GM21447 (cell line): ENCODE results near the gene PRR18.
"Not testable (repeated sequence)": the region's sequence is repeated elsewhere in the genome, so short reads cannot be mapped to it uniquely, and the experiment has no call there.

ENCODE experiments used
- ATAC-seq: cut with Tn5 transposase; IDR thresholded peaks from one replicate; pipeline ENCODE4 v1.9.1; 2021; ENCODE audit not compliant: unreplicated experiment

The PRR18 gene

DNA sequence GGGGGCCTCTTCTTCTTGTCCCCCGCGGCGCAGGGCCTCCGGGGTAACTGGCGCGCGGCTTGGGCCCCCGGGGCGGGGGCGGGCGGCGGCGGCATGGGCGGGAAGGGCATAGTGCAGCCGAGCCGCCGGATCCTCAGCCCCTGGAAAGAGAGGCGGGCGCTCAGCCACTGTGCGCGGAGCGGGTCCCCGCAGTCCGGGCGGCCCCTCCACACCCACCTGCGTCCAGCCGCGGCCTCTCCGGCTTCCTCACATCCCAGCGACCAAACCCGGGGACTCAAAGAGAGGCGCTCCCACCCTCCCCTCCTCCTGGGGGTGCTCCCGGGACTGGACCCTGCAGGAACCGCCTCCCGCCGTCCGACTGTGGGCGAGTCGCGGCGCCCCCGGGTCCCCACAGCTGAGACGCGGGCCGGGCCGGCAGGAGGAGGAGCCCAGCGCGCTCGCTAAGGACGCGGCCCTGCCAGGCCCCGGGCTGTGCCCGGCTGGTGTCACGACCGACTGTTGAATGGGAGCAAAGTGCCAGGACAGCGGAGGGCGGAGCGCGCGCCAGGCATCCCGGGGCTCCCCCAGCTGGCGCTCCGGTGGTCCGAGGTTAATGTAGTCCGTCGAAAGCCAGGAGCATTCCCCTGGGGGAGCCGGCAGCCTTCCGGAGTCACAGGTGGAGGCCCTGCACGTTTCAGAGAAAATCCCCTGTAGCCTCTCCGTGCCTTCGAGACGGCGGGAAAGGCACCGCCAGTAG is at the start of gene PRR18:
TSS of gene PRR18 (minus strand) at position 360 of the 736 bp plus-strand sequence. CDS start at position 110, 250 bp downstream.
- peak; percentile 63 for ATAC-seq

DNA sequence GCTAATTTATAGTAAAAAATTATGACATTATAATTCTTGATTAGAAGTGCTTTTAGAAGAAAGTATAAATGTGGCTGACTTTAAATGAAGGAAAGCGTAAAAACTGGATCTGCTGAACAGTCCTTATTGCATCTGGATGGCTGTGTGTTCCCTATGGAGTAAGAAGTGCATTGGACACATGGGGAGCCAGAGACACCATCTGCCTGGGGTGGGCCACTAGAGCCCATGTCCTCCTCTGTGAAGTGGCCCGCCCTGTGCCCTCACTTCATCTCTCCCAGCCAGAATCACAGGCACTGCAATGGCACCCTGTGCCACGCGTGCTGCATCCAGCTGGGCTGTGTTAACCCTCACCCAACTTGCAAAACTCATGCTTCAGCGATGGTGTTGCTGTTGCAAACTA is 47.4 kb upstream of the PRR18 start:
- ATAC-seq: no peak

DNA sequence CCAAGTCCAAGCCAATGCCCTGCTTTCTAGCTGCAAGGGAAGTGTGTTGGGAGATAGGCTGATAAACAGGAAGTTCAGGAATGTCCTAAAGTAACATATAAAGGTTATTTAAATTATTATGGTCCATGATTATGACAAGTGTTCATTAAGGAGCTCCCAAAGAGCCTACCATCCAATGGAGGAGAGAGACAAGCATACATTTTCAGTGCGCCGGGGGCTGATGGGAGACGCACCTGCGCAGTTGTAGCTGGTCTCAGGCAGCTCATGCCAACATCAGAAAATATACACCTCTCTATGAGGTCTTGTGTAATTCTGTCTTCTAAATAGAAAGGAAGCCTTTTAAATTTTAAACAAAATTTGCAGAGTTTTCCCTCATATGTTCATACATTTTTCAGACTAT is 46.8 kb upstream of the PRR18 start:
- no peak for ATAC-seq

- no peak for ATAC-seq
These were observed 46.0 kb upstream of the PRR18 start for GRCh38 chr6:166354143-166354542.

DNA sequence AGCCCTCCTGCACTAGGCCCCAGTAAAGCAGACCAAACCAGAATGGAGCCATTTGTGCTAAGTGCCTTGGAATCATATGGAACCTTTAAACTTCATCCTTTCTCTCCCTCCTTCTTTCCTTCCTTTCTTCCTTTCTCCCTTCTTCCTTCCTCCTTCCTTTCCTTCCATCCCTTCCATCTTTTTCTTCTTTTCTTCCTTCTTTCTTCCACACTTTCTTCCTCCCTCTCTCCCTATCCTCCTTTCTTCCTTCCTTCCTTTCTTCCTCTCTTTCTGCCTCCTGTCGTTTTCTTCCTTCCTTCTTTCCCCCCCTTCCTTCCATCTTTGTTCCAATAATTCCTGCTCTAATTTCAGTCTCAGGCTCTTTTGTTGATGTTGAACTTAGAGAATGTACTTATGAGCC is 45.3 kb upstream of the PRR18 start:
- no peak for ATAC-seq

DNA sequence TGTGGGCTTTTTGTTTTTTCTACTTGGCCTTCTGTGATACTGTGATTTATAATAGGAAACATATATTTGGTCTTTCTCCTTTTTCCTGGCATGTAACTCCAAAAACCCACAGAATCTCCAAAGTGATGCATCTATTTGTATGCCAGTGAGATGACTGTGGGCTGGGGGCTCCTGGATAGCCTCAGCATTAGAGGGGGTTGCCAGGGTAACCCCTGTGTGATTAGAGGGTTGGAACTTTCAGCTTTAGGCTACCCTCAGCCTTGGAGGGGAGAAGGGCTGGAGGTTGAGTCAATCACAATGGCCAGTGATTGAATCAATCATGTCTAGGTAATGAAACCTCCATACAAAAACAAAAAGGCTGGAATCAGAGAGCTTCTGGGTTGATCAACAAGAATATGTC is 44.7 kb upstream of the PRR18 start:
- no peak for ATAC-seq

- ATAC-seq: peak; percentile 99
These were observed 43.6 kb upstream of the PRR18 start for GRCh38 chr6:166351715-166352285.

- no peak for ATAC-seq
These were observed 40.2 kb upstream of the PRR18 start for GRCh38 chr6:166348305-166348949.

DNA sequence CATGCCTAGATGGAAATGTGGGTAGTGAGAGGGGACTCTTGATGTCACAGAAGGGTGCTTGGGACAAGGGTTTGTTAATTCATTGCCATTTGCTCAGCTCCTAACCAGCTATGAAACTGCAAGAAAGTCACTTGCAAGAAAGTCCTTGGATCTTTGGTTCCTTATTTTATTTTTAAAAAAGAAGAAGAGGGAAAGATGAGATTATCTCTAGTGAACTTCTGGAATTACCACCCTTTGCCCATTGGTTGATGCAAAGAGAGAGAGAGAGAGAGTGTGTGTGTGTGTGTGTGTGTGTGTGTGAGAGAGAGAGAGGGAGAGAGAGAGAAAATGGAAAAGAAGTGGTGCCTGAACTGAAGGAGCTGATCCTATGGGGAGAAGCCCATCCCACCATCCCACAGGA is 38.8 kb upstream of the PRR18 start:
- no peak for ATAC-seq

GRCh38 chr6:166346449-166346848 is 38.3 kb upstream of the PRR18 start:
- ATAC-seq: no peak

DNA sequence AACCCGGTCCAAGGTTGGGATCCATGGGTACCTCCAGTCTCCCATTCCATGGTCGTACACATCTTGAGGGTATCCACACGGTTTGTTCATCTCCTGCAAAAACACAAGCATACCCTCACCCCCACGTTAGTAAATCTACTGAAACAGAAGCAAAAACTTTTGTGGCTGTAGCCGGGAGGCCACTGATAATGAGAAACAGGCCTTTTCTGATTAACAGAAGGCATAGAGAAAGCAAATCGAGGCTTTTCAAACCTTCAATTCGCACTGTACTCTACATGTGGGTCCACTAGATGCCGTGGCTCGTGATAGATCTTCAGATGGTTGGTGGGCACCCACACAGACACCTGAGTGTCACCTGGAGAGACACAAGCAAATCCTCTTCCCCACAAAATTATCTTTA is 37.5 kb upstream of the PRR18 start:
- not testable (repeated sequence) for ATAC-seq

GRCh38 chr6:166344921-166345320 is 36.7 kb upstream of the PRR18 start:
- ATAC-seq: not testable (repeated sequence)

GRCh38 chr6:166344240-166344639 is 36.0 kb upstream of the PRR18 start:
- ATAC-seq: no peak

DNA sequence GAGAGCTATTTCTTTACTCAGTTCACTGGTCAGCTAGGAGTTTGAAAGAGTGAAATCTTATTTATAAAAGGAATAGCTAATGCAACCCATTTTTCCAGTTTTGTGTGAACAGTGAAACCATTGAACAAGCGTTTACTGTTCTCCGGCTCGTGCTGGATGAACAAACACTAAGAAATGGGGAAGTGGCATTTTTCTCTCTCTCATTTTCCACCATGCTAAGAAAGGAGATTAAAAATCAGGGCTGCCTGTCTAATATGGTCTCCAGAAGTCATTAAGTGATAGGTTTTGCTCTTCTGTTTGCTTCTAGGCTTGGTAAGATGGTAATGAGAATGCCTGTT is 34.9 kb upstream of the PRR18 start:
- ATAC-seq: peak; percentile 34

DNA sequence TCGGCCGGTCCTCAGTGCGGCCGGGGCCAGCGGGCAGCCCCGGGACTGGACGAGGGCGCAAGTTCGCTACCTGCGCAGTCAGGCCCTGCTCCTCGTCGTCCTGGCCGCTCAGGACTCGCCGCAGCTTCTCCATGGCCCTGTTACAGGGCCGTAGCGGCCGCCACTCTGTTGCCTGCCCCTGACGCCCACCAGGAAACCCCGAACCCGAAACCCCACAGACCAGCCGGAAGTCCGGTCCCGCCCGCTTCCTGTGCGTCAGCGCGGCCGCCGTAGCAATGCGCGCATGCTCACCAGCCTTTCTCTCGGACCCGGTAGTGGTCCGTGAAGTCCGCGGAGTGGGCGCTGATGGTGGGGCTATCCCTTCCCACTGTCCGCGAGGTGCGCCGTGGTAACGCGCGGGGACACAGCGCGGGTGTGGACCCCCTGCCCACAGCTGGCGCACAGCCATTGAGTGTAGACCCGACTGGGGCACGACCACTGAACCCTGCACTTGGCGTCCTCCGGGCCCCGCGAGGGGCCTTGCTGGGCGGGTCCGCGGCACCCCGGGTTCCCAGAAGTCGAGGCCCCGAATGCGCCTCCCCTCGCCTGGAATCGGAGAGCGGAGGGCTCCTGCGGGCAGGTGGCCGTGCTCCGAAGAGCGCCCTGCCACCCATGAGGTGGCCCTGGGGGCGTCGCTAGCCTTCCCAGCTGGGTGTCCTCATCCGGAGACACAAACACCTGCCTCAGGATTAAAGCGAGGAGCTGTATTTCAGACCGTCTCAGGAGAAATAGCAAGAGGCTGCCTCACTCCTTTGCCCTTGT is 34.4 kb upstream of the PRR18 start, which contains the start of gene SFT2D1:
TSS of gene SFT2D1 (minus strand) at position 197 of the 801 bp plus-strand sequence. CDS start at position 133, 64 bp downstream.
- peak; percentile 90 for ATAC-seq

DNA sequence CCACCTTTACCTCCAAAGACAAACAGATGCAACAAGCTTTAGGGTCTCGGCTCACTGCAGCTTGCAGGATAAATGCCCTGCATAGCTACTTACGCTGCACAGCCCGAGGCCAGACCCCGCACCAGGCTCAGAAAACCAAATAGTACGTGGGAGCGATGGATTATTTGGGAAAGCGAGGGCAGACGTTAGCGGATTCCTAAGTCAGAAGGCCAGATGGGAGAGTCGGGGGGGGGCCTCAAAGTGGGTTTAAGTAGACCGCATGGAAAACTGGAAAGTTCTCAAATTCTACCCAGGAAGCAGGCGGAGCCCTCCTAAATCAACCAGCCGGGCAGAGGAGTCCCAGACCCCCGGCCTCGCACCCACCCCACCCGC is 33.8 kb upstream of the PRR18 start:
- ATAC-seq: no peak

- no peak for ATAC-seq
These were observed 33.3 kb upstream of the PRR18 start for GRCh38 chr6:166341464-166341863.

DNA sequence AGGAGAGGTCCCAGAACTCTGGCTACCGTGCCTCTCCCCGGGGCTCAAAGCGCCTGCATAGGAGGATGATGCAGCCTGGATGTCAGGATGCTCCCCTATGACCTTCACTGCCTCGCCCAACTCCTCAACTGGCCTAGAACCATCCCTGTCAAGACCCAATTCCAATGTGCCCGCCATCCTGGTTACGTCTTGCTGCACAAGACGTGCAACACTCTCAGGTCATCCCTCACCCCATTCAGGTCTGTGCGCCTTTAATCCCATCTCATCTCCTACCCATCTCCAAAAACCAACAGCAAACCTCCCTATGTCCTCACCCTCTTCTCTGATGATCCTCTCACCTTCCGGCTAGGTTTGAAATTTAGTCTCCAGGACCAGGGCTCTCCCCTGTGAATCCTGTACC is 30.7 kb upstream of the PRR18 start:
- no peak for ATAC-seq

DNA sequence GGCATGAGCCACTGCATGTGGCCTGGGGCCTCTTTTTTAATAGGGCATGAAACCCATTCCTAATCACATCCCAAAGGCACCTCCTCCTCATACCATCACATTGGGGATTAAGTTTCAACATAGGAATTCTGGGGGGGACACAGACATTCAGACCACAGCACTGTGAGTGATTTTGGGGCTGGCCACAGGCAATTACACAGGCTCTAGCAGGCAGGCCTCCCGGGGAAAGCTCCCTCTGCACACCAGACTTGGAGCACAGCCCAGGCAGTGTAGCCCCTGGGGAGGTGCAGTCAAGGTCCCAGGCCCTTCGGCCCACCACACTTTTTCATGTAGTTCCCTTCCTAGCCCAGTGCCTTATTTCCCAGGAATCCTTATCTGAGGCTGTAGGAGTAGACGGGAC is 28.7 kb upstream of the PRR18 start:
- no peak for ATAC-seq

DNA sequence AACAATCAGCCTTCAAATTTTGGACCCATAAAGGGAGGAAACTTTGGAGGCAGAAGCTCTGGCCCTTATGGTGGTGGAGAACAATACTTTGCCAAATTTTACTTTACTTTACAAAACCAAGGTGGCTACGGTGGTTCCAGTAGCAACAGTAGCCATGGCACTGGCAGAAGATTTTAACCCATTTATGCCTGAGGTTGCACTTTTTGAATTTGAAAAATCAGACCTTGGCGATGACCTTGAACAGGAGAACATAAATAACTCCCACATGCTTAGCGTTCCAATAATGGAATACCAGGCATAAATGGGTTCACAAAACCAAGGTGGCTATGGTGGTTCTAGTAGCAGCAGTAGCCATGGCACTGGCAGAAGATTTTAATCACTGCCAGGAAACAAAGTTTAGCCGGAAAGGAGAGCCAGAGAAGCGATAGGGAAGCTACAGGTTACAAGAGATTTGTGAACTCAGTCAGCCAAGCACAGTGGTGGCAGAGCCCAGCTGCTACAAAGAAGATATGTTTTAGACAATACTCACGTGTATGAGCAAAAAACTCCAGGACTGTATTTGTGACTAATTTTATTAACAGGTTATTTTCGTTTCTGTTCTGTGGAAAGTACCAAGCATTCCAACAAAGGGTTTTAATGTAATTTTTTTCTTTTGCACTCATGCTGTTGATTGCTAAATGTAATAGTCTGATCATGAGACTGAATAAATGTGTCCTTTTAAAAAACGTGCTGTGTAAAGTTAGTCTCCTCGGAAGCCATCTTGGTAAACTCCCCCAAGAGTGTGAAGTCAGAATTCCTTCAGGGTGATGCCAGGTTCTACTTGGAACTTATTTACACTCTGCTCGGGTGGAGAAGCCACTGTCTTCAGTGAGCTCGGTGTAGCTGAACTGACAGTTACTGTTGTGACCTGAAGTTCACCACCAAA is 27.4 kb upstream of the PRR18 start:
- no peak for ATAC-seq
